DOHH2 (cell line): ENCODE measurements around the gene SOX3.

Experiments used
- H3F3A ChIP-seq: fragments of 200-600 bp; sonication (generic), shearing (Covaris generic); 2 replicates; pipeline ENCODE4 v1.6.0; 2016; ENCODE audit warnings: antibody characterized with exemption, mild to moderate bottlenecking; ENCODE audit not compliant: control insufficient read depth, insufficient read depth
- H3K27ac ChIP-seq: fragments of 200-600 bp; sonication (generic); 2 replicates; pipeline ENCODE4 v1.5.1; 2014; ENCODE audit warnings: low read depth, mild to moderate bottlenecking, low read length, moderate library complexity
- H3K27me3 ChIP-seq: fragments of 200-600 bp; sonication (generic); 2 replicates; pipeline ENCODE4 v1.6.1; 2014; ENCODE audit warnings: mild to moderate bottlenecking, low read length, mixed read lengths; ENCODE audit not compliant: control insufficient read depth
- H3K36me3 ChIP-seq: fragments of 200-600 bp; sonication (generic); 2 replicates; pipeline ENCODE4 v1.6.1; 2014; ENCODE audit warnings: mild to moderate bottlenecking, low read length, moderate library complexity, mixed read lengths; ENCODE audit not compliant: control insufficient read depth
- H3K4me1 ChIP-seq: fragments of 200-600 bp; sonication (generic); 2 replicates; pipeline ENCODE4 v1.6.1; 2014; ENCODE audit warnings: mild to moderate bottlenecking, low read length, mixed read lengths; ENCODE audit not compliant: control insufficient read depth
- H3K4me2 ChIP-seq: fragments of 200-600 bp; sonication (generic); 2 replicates; pipeline ENCODE4 v1.6.0; 2014; ENCODE audit warnings: mild to moderate bottlenecking, low read length, moderate library complexity
- H3K4me3 ChIP-seq: fragments of 200-600 bp; sonication (generic); 2 replicates; pipeline ENCODE4 v1.5.1; 2014; ENCODE audit warnings: mild to moderate bottlenecking, low read length, mixed read lengths
- H3K79me2 ChIP-seq: fragments of 200-600 bp; sonication (generic); 2 replicates; pipeline ENCODE4 v1.6.1; 2014; ENCODE audit warnings: mild to moderate bottlenecking, low read length, mixed read lengths; ENCODE audit not compliant: control insufficient read depth
- H3K9me2 ChIP-seq: fragments of 200-600 bp; sonication (generic); replicated peaks from 2 replicates; pipeline ENCODE4 v1.6.1; 2014; ENCODE audit warnings: mild to moderate bottlenecking, low read length, mixed read lengths; ENCODE audit not compliant: control insufficient read depth
- H3K9me3 ChIP-seq: fragments of 200-600 bp; sonication (generic); 2 replicates; pipeline ENCODE4 v1.6.1; 2014; ENCODE audit warnings: antibody characterized with exemption, low read length, mixed read lengths; ENCODE audit not compliant: control insufficient read depth, insufficient read depth
- H4K20me1 ChIP-seq: fragments of 200-600 bp; sonication (generic); 2 replicates; pipeline ENCODE4 v1.6.0; 2014; ENCODE audit warnings: low read depth, mild to moderate bottlenecking, antibody characterized with exemption, low read length, moderate library complexity; ENCODE audit not compliant: control insufficient read depth, insufficient read depth
- CTCF ChIP-seq: fragments of 200-600 bp; sonication (generic); IDR thresholded peaks from one replicate; pipeline ENCODE4 v1.5.1; 2014; ENCODE audit warnings: antibody characterized with exemption, mild to moderate bottlenecking, low read depth, low read length; ENCODE audit not compliant: poor library complexity, severe bottlenecking
- EZH2phosphoT487 ChIP-seq: fragments of 200-600 bp; sonication (generic); IDR thresholded peaks from 2 replicates; pipeline ENCODE4 v1.6.1; 2017; ENCODE audit warnings: borderline replicate concordance, mild to moderate bottlenecking, antibody characterized with exemption, low read length, moderate library complexity, mixed read lengths

SOX3 gene

DNA sequence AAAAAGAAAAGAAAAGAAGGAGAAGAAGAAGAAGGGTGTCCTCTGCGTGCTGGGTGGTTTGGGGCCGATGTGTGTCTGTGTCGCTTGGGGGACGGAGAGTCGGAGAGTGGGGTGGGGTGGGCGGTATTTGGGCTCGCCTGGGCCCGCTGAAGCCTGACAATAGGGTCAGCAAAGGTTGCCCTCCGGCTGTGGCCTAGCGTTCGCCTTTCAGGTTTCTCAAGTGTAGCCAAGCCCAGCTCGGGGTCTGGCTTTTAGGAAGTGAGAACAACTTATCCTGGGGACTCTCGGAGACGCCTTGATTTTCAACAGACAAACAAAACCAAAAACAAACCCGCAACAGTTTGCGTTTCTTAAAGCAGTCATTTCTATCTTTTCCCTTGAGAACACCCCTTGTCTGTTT, 4.1 kb upstream of the SOX3 start:
- H3K4me3 ChIP-seq = no peak overlapping the region
- H3K27me3 ChIP-seq = no peaks in the 10 kb centered on the region
- H3K27ac ChIP-seq = no peak overlapping the region
- no peaks in the 10 kb centered on the region for H3K9me2 ChIP-seq
- no peaks in the 10 kb centered on the region for H3F3A ChIP-seq
- no peaks in the 10 kb centered on the region for H3K9me3 ChIP-seq
- TF ChIP-seq CTCF (no peak), EZH2phosphoT487 (no peak)
- H3K36me3 ChIP-seq = no peaks in the 10 kb centered on the region
- no peaks in the 10 kb centered on the region for H3K79me2 ChIP-seq
- no peaks in the 10 kb centered on the region for H3K4me1 ChIP-seq
- H3K4me2 ChIP-seq = no peak overlapping the region
- no peaks in the 10 kb centered on the region for H4K20me1 ChIP-seq

DNA sequence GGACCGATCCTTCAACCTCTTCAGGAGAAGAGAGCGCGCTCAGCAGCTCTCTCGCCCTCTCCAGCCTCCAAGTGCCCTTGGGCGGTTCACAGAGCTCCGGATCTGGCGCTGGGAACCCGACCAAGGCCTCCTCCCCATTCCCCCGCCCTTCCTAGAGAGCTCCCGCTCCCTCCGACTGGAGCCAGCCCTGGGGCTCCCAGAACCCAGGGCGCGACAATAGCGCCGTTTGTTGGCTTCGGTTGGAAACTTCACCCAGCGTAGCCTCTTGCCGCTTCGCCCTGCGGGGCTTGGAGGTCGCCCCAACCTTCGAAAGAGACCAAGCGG, 3.1 kb upstream of the SOX3 start:
- no peak for TF ChIP-seq CTCF
- TF ChIP-seq EZH2phosphoT487 = no peak
- no peaks in the 10 kb centered on the region for H3K9me2 ChIP-seq
- H3K36me3 ChIP-seq = no peaks in the 10 kb centered on the region
- no peaks in the 10 kb centered on the region for H3K9me3 ChIP-seq
- H3K4me1 ChIP-seq = no peaks in the 10 kb centered on the region
- no peak overlapping the region for H3K4me3 ChIP-seq
- no peak overlapping the region for H3K4me2 ChIP-seq
- H3K27ac ChIP-seq = no peak overlapping the region
- H3K79me2 ChIP-seq = no peaks in the 10 kb centered on the region
- H4K20me1 ChIP-seq = no peaks in the 10 kb centered on the region
- no peaks in the 10 kb centered on the region for H3K27me3 ChIP-seq
- H3F3A ChIP-seq = no peaks in the 10 kb centered on the region

GRCh38 chrX:140507223-140507981, 2.5 kb upstream of the SOX3 start:
- TF ChIP-seq EZH2phosphoT487 (no peak), CTCF (no peak)
- no peak overlapping the region for H3K4me3 ChIP-seq
- H4K20me1 ChIP-seq = no peaks in the 10 kb centered on the region
- no peaks in the 10 kb centered on the region for H3K4me1 ChIP-seq
- no peaks in the 10 kb centered on the region for H3F3A ChIP-seq
- H3K9me2 ChIP-seq = no peaks in the 10 kb centered on the region
- no peaks in the 10 kb centered on the region for H3K9me3 ChIP-seq
- H3K4me2 ChIP-seq = no peak overlapping the region
- no peaks in the 10 kb centered on the region for H3K27me3 ChIP-seq
- H3K79me2 ChIP-seq = no peaks in the 10 kb centered on the region
- H3K36me3 ChIP-seq = no peaks in the 10 kb centered on the region
- H3K27ac ChIP-seq = no peak overlapping the region
